HEK293 (cell line): ENCODE results near the gene HSD17B12.

ENCODE experiments used
- BCL11A ChIP-seq: fragments of 450-650 bp; formaldehyde crosslinking; IDR thresholded peaks from 2 replicates; pipeline ENCODE4 v1.5.1; 2016; ENCODE audit warnings: low read depth, missing biosample characterization, missing genetic modification characterization
- FEZF1 ChIP-seq: fragments of 450-650 bp; formaldehyde crosslinking; IDR thresholded peaks from 2 replicates; pipeline ENCODE4 v1.5.1; 2016; ENCODE audit warnings: missing biosample characterization, missing genetic modification characterization
- GLI2 ChIP-seq: fragments of 450-650 bp; formaldehyde crosslinking; IDR thresholded peaks from 2 replicates; pipeline ENCODE4; 2017; ENCODE audit warnings: missing biosample characterization, missing genetic modification characterization, low read depth, borderline replicate concordance
- IKZF3 ChIP-seq: fragments of 450-650 bp; IDR thresholded peaks from 2 replicates; pipeline ENCODE4 v1.5.0; 2018; ENCODE audit warnings: missing biosample characterization, mild to moderate bottlenecking, missing genetic modification characterization, moderate library complexity
- PRDM1 ChIP-seq: fragments of 450-650 bp; formaldehyde crosslinking; IDR thresholded peaks from 2 replicates; pipeline ENCODE4; 2016; ENCODE audit warnings: missing biosample characterization, missing genetic modification characterization
- SALL2 ChIP-seq: fragments of 450-650 bp; formaldehyde crosslinking; IDR thresholded peaks from 2 replicates; pipeline ENCODE4 v1.5.0; 2017; ENCODE audit warnings: missing biosample characterization, mild to moderate bottlenecking, missing genetic modification characterization, borderline replicate concordance
- SCRT1 ChIP-seq: fragments of 450-650 bp; formaldehyde crosslinking; IDR thresholded peaks from 2 replicates; pipeline ENCODE4 v1.5.1; 2016; ENCODE audit warnings: missing biosample characterization, missing genetic modification characterization, borderline replicate concordance
- SP2 ChIP-seq: fragments of 450-650 bp; formaldehyde crosslinking; IDR thresholded peaks from 2 replicates; pipeline ENCODE4 v1.5.1; 2016; ENCODE audit warnings: missing biosample characterization, missing genetic modification characterization
- TSHZ1 ChIP-seq: fragments of 450-650 bp; formaldehyde crosslinking; IDR thresholded peaks from 2 replicates; pipeline ENCODE4 v1.5.1; 2016; ENCODE audit warnings: missing biosample characterization, missing genetic modification characterization, borderline replicate concordance
- ZBTB21 ChIP-seq: fragments of 450-650 bp; formaldehyde crosslinking; IDR thresholded peaks from 2 replicates; pipeline ENCODE4 v1.5.1; 2017; ENCODE audit warnings: missing biosample characterization, missing genetic modification characterization
- ZFP41 ChIP-seq: fragments of 450-650 bp; formaldehyde crosslinking; IDR thresholded peaks from 2 replicates; pipeline ENCODE4 v1.5.1; 2016; ENCODE audit warnings: missing biosample characterization, missing genetic modification characterization, borderline replicate concordance
- ZFP69B ChIP-seq: fragments of 450-650 bp; formaldehyde crosslinking; IDR thresholded peaks from 2 replicates; pipeline ENCODE4 v1.5.1; 2016; ENCODE audit warnings: missing biosample characterization, missing genetic modification characterization
- ZNF184 ChIP-seq: fragments of 450-650 bp; IDR thresholded peaks from 2 replicates; pipeline ENCODE4 v1.5.1; 2018; ENCODE audit warnings: missing biosample characterization, mild to moderate bottlenecking, missing genetic modification characterization
- ZNF23 ChIP-seq: fragments of 450-650 bp; formaldehyde crosslinking; IDR thresholded peaks from 2 replicates; pipeline ENCODE4 v1.5.1; 2016; ENCODE audit warnings: missing biosample characterization, missing genetic modification characterization, borderline replicate concordance
- ZNF354C ChIP-seq: fragments of 450-650 bp; formaldehyde crosslinking; IDR thresholded peaks from 2 replicates; pipeline ENCODE4 v1.5.1; 2016; ENCODE audit warnings: missing biosample characterization, missing genetic modification characterization, low read depth, borderline replicate concordance
- ZNF398 ChIP-seq: fragments of 450-650 bp; formaldehyde crosslinking; IDR thresholded peaks from 2 replicates; pipeline ENCODE4 v1.5.1; 2017; ENCODE audit warnings: missing biosample characterization, missing genetic modification characterization
- ZNF473 ChIP-seq: fragments of 450-650 bp; formaldehyde crosslinking; IDR thresholded peaks from 2 replicates; pipeline ENCODE4 v1.5.1; 2017; ENCODE audit warnings: missing biosample characterization, missing genetic modification characterization
- ZNF48 ChIP-seq: fragments of 450-650 bp; formaldehyde crosslinking; IDR thresholded peaks from 2 replicates; pipeline ENCODE4 v1.5.1; 2016; ENCODE audit warnings: missing biosample characterization, missing genetic modification characterization
- ZNF560 ChIP-seq: fragments of 450-650 bp; formaldehyde crosslinking; IDR thresholded peaks from 2 replicates; pipeline ENCODE4 v1.5.1; 2017; ENCODE audit warnings: missing biosample characterization, missing genetic modification characterization, borderline replicate concordance
- ZNF596 ChIP-seq: fragments of 450-650 bp; IDR thresholded peaks from 2 replicates; pipeline ENCODE4 v1.5.0; 2018; ENCODE audit warnings: missing biosample characterization, mild to moderate bottlenecking, missing genetic modification characterization, moderate library complexity
- ZNF600 ChIP-seq: fragments of 450-650 bp; formaldehyde crosslinking; IDR thresholded peaks from 2 replicates; pipeline ENCODE4 v1.5.1; 2016; ENCODE audit warnings: missing biosample characterization, missing genetic modification characterization
- ZNF624 ChIP-seq: fragments of 450-650 bp; formaldehyde crosslinking; IDR thresholded peaks from 2 replicates; pipeline ENCODE4 v1.5.1; 2017; ENCODE audit warnings: missing biosample characterization, missing genetic modification characterization
- ZSCAN18 ChIP-seq: fragments of 450-650 bp; formaldehyde crosslinking; IDR thresholded peaks from 2 replicates; pipeline ENCODE4 v1.5.1; 2016; ENCODE audit warnings: missing biosample characterization, missing genetic modification characterization

HSD17B12 gene

GRCh38 chr11:43868852-43869567, 188.5 kb downstream of the HSD17B12 start (continued):
- no peak for TF ChIP-seq ZSCAN18 (tag by site-specific recombination)
- TF ChIP-seq ZFP69B (tag by site-specific recombination), result no peak
- TF ChIP-seq ZNF624 (tag by site-specific recombination), result no peak
- TF ChIP-seq BCL11A (tag by site-specific recombination), result no peak
- TF ChIP-seq TSHZ1 (tag by site-specific recombination), result 0 out of 2 replicates have a peak, but pooled peaks have one; percentile 18
- no peak for TF ChIP-seq FEZF1 (tag by site-specific recombination)
- TF ChIP-seq ZNF48 (tag by site-specific recombination), result no peak
- TF ChIP-seq ZNF184, result 0 out of 2 replicates have a peak, but pooled peaks have one; percentile 37
- no peak for TF ChIP-seq ZNF354C (tag by site-specific recombination)
- TF ChIP-seq SP2 (tag by site-specific recombination), result no peak
- TF ChIP-seq PRDM1 (tag by site-specific recombination), result peak; percentile 40; the same call in 1 of the 2 replicates
- no peak for TF ChIP-seq IKZF3
- no peak for TF ChIP-seq ZNF473
- TF ChIP-seq ZNF560, result no peak
- TF ChIP-seq ZNF600, result no peak
- no peak for TF ChIP-seq SALL2
- TF ChIP-seq ZFP41, result no peak
- no peak for TF ChIP-seq GLI2 (tag by site-specific recombination)
- TF ChIP-seq ZNF398 (tag by site-specific recombination), result peak; percentile 64
- TF ChIP-seq SCRT1 (tag by site-specific recombination), result no peak
- TF ChIP-seq ZBTB21, result peak; percentile 19; the same call in 1 of the 2 replicates
- TF ChIP-seq ZNF596 (tag by site-specific recombination), result no peak
- TF ChIP-seq ZNF23 (tag by site-specific recombination), result no peak
- TF ChIP-seq, all 188 proteins: peak for 10
